HepG2 (cell line): ENCODE data around the gene CRIP1. TPM values are rescaled to one million over a fixed set of nuclear protein-coding genes. Genes with fewer than 3 reads are reported as not detected.

Experiments used
- GABPB1 ChIP-seq: IDR thresholded peaks from 2 replicates; pipeline ENCODE4 v1.6.1; 2016; ENCODE audit warnings: mild to moderate bottlenecking, missing genetic modification reagents, moderate library complexity, missing compliant biosample characterization
- LBX2 ChIP-seq: sonication (generic); formaldehyde crosslinking; IDR thresholded peaks from 2 replicates; pipeline ENCODE4 v1.5.0; 2020; ENCODE audit warnings: missing genetic modification reagents, mild to moderate bottlenecking, borderline replicate concordance
- PAXIP1 ChIP-seq: sonication (generic); formaldehyde crosslinking; conservative IDR thresholded peaks from 2 replicates; pipeline ENCODE4 v1.4.0; 2020; ENCODE audit warnings: mild to moderate bottlenecking, missing genetic modification reagents, moderate library complexity
- SATB2 ChIP-seq: sonication (generic); formaldehyde crosslinking; IDR thresholded peaks from 2 replicates; pipeline ENCODE4 v1.5.0; 2020; ENCODE audit warnings: missing genetic modification reagents
- SPEN ChIP-seq: sonication (generic); formaldehyde crosslinking; IDR thresholded peaks from 2 replicates; pipeline ENCODE4 v1.5.1; 2020; ENCODE audit warnings: low read depth, mild to moderate bottlenecking, missing genetic modification reagents
- ZC3H13 ChIP-seq: sonication (generic); formaldehyde crosslinking; IDR thresholded peaks from 2 replicates; pipeline ENCODE4 v1.8.1; 2023; ENCODE audit warnings: mild to moderate bottlenecking, missing genetic modification reagents, moderate library complexity
- ZNF280B ChIP-seq: sonication (generic); formaldehyde crosslinking; IDR thresholded peaks from 2 replicates; pipeline ENCODE4 v1.5.0; 2020; ENCODE audit warnings: missing genetic modification reagents, mild to moderate bottlenecking, borderline replicate concordance
- polyA plus RNA-seq, 8 experiments: library from polyadenylated mRNA; depleted of rRNA in 3 of 8; stranded (reverse) in 7 of 8; unstranded in 1 of 8; fragments of >200 nt; fragmentation: Illumina TruSeq in 4 of 8; extraction: Trizol in 4 of 8; gene quantifications; 2 replicates each; pipeline versions ENCODE4 v1.2.1 to v1.2.3, GENCODE V29; 2011 to 2016; ENCODE audit warnings: low read depth in 4 of 8, missing spikeins in 1 of 8, mixed read lengths in 1 of 8; ENCODE audit not compliant: insufficient read depth in 1 of 8
- total RNA-seq, 5 experiments: library from RNA; depleted of rRNA; stranded (reverse); fragments of >200 nt; fragmentation: Illumina TruSeq; extraction: Trizol; gene quantifications; 2 replicates each; pipeline ENCODE4 v1.2.3, GENCODE V29; 2016; ENCODE audit warnings: low read depth in 1 of 5

CRIP1 gene
- total and polyA plus RNA-seq, 2 of the 13 experiments (the other 11 are each of a cell fraction or from before 2014, with no cell fraction given), result 53.9 to 59.5 TPM

GRCh38 chr14:105530285-105531087 is 43.8 kb downstream of the CRIP1 start (continued):
- peak; percentile 47; the same call in 1 of the 2 replicates for TF ChIP-seq GABPB1 (CRISPR knock-in tag)
- TF ChIP-seq ZNF280B (CRISPR knock-in tag), result no peak
- TF ChIP-seq LBX2 (CRISPR knock-in tag), result no peak
- peak; percentile 25; the same call in 1 of the 2 replicates for TF ChIP-seq SPEN
- peak; percentile 93 for TF ChIP-seq ZC3H13 (CRISPR knock-in tag)
- TF ChIP-seq SATB2 (CRISPR knock-in tag), result no peak
- TF ChIP-seq PAXIP1 (CRISPR knock-in tag), result no peak; the same call in 1 of the 2 replicates
- TF ChIP-seq, all 625 proteins: peak for 12
